Measurements from ENCODE around the gene CKAP4.

DNA sequence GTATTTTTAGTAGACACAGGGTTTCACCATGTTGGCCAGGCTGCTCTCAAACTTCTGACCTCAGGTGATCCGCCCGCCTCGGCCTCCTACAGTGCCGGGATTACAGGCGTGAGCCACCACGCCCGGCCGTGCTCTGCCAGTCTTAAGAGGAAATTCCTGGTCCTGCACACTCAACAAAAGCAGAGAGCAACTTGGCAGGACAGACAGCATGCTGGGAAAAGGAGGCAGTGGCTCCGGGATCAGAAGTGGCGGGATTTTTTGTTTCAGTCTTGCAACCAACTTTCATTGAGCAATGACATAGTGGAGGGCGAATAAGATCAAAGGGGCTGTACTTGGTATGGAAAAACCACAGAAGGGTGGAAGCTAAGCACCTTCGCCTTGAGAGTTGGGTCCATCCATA is 2.1 kb downstream of the CKAP4 start:
- TF ChIP-seq, protein P1, sequence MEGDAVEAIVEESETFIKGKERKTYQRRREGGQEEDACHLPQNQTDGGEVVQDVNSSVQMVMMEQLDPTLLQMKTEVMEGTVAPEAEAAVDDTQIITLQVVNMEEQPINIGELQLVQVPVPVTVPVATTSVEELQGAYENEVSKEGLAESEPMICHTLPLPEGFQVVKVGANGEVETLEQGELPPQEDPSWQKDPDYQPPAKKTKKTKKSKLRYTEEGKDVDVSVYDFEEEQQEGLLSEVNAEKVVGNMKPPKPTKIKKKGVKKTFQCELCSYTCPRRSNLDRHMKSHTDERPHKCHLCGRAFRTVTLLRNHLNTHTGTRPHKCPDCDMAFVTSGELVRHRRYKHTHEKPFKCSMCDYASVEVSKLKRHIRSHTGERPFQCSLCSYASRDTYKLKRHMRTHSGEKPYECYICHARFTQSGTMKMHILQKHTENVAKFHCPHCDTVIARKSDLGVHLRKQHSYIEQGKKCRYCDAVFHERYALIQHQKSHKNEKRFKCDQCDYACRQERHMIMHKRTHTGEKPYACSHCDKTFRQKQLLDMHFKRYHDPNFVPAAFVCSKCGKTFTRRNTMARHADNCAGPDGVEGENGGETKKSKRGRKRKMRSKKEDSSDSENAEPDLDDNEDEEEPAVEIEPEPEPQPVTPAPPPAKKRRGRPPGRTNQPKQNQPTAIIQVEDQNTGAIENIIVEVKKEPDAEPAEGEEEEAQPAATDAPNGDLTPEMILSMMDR (IDR thresholded peaks at IDR 0.05), result no peak
- TF ChIP-seq POLR2A (IDR thresholded peaks at IDR 0.05; ENCODE audit: low read depth) (no peak), POLR2AphosphoS5 (IDR thresholded peaks at IDR 0.05) (peak in 1 of 2 donors; percentile 6)

All from esophagus muscularis mucosa (tissue), 3 donors.